HepG2 (cell line): ENCODE measurements around the gene IL18RAP. TPM values are rescaled to one million over a fixed set of nuclear protein-coding genes. Genes with fewer than 3 reads are reported as not detected.

Experiments used
- AHDC1 ChIP-seq: sonication (generic); formaldehyde crosslinking; IDR thresholded peaks from 2 replicates; pipeline ENCODE4 v1.5.1; 2020; ENCODE audit warnings: mild to moderate bottlenecking, missing genetic modification reagents, borderline replicate concordance
- PHF20 ChIP-seq: sonication (generic); formaldehyde crosslinking; IDR thresholded peaks from 2 replicates; pipeline ENCODE4 v1.5.0; 2020; ENCODE audit warnings: mild to moderate bottlenecking, missing genetic modification reagents
- ZBTB42 ChIP-seq: sonication (generic); formaldehyde crosslinking; IDR thresholded peaks from 2 replicates; pipeline ENCODE4 v1.5.0; 2020; ENCODE audit warnings: mild to moderate bottlenecking, missing genetic modification reagents
- ZBTB8A ChIP-seq: sonication (generic); formaldehyde crosslinking; IDR thresholded peaks from 2 replicates; pipeline ENCODE4 v1.4.0; 2020; ENCODE audit warnings: mild to moderate bottlenecking, low read depth, missing genetic modification reagents, borderline replicate concordance
- ZNF343 ChIP-seq: sonication (generic); formaldehyde crosslinking; IDR thresholded peaks from 2 replicates; pipeline ENCODE4 v1.4.0; 2020; ENCODE audit warnings: mild to moderate bottlenecking, missing genetic modification reagents
- microRNA-seq: library from miRNA; unstranded; fragments of <30 nt; microRNA quantifications from one replicate; pipeline ENCODE4, GENCODE V29; 2020
- polyA plus RNA-seq, 8 experiments: library from polyadenylated mRNA; depleted of rRNA in 3 of 8; stranded (reverse) in 7 of 8; unstranded in 1 of 8; fragments of >200 nt; fragmentation: Illumina TruSeq in 4 of 8; extraction: Trizol in 4 of 8; gene quantifications; 2 replicates each; pipeline versions ENCODE4 v1.2.1 to v1.2.3, GENCODE V29; 2011 to 2016; ENCODE audit warnings: low read depth in 4 of 8, missing spikeins in 1 of 8, mixed read lengths in 1 of 8; ENCODE audit not compliant: insufficient read depth in 1 of 8
- small RNA-seq, 3 experiments: library from RNA; depleted of rRNA; stranded (forward); fragments of <200 nt; gene quantifications; one replicate each; pipeline ENCODE3, GENCODE V24; 2012; ENCODE audit warnings: low read depth in 2 of 3, low replicate concordance in 1 of 3; ENCODE audit not compliant: insufficient read length in 3 of 3, insufficient read depth in 2 of 3
- total RNA-seq, 5 experiments: library from RNA; depleted of rRNA; stranded (reverse); fragments of >200 nt; fragmentation: Illumina TruSeq; extraction: Trizol; gene quantifications; 2 replicates each; pipeline ENCODE4 v1.2.3, GENCODE V29; 2016; ENCODE audit warnings: low read depth in 1 of 5

IL18RAP gene
- total and polyA plus RNA-seq, 2 of the 13 experiments (the other 11 are each of a cell fraction or from before 2014, with no cell fraction given), result 0.05 TPM; not detected in 1

- TF ChIP-seq AHDC1 (CRISPR knock-in tag), result no peak
- TF ChIP-seq ZBTB42 (CRISPR knock-in tag), result no peak
- no peak for TF ChIP-seq ZBTB8A (CRISPR knock-in tag)
- no peak for TF ChIP-seq ZNF343 (CRISPR knock-in tag)
- no peak for TF ChIP-seq PHF20
These were observed 76.6 kb downstream of the IL18RAP start (continued) for GRCh38 chr2:102499558-102499957.

Small RNA genes lying within 50 kb of the gene (microRNA-seq; reads per million reads assigned to microRNA genes)
- not detected for gene MIR4772

Small RNA genes lying within 50 kb of the gene (small RNA-seq; reads per million reads assigned to genes)
- gene MIR4772, result 0 reads per million in 3 experiments

Other genes starting within 250 kb of the IL18RAP start
- gene IL1RL2, start 236.1 kb upstream of the IL18RAP start, total RNA-seq (2016; rRNA removed; fragmentation: Illumina TruSeq; extraction: Trizol), result not detected in 2 replicates
- 0.03 TPM in 1 of 2 replicates, not detected in the other for gene IL1RL2, start 236.1 kb upstream of the IL18RAP start, polyA plus RNA-seq (2011; rRNA removed)
- gene IL1RL1, start 111.6 kb upstream of the IL18RAP start, total RNA-seq (2016; rRNA removed; fragmentation: Illumina TruSeq; extraction: Trizol), result 0.02 and 0.06 TPM in 2 replicates
- gene IL1RL1, start 111.6 kb upstream of the IL18RAP start, polyA plus RNA-seq (2011; rRNA removed), result 0.03 and 0.04 TPM in 2 replicates
- gene IL18R1, start 67.4 kb upstream of the IL18RAP start, total RNA-seq (2016; rRNA removed; fragmentation: Illumina TruSeq; extraction: Trizol), result 0.04 TPM in 1 of 2 replicates, not detected in the other
- 0.01 and 0.08 TPM in 2 replicates for gene IL18R1, start 67.4 kb upstream of the IL18RAP start, polyA plus RNA-seq (2011; rRNA removed)
- not detected in 2 replicates for gene SLC9A4, start 50.1 kb downstream of the IL18RAP start, total RNA-seq (2016; rRNA removed; fragmentation: Illumina TruSeq; extraction: Trizol)
- not detected in 2 replicates for gene SLC9A4, start 50.1 kb downstream of the IL18RAP start, polyA plus RNA-seq (2011; rRNA removed)
- 0.02 TPM in 1 of 2 replicates, not detected in the other for gene SLC9A2, start 196.4 kb downstream of the IL18RAP start, total RNA-seq (2016; rRNA removed; fragmentation: Illumina TruSeq; extraction: Trizol)
- gene SLC9A2, start 196.4 kb downstream of the IL18RAP start, polyA plus RNA-seq (2011; rRNA removed), result not detected in 2 replicates